CD14-positive monocyte (primary cell): ENCODE measurements around the gene FHIT. TPM values are rescaled to one million over a fixed set of nuclear protein-coding genes. Genes with fewer than 3 reads are reported as not detected.

ENCODE experiments used
- DNase-seq, 3 donors: peaks; one replicate each; pipeline ENCODE4 v3.0.0-alpha.2; 2011 to 2022
- H2AFZ ChIP-seq: 2 replicates; pipeline ENCODE4 v1.6.0; 2012; ENCODE audit warnings: mild to moderate bottlenecking, low read depth, low read length, inconsistent platforms; ENCODE audit not compliant: insufficient read depth, poor library complexity, severe bottlenecking
- H3K27ac ChIP-seq, 2 donors: 1 replicate in 1 of 2; 2 replicates in 1 of 2; pipeline ENCODE4 v1.5.1; 2012 to 2013; ENCODE audit warnings: low read length in 2 of 2, control low read depth in 1 of 2, inconsistent platforms in 1 of 2, low read depth in 1 of 2, mild to moderate bottlenecking in 1 of 2
- H3K27me3 ChIP-seq, 2 donors: one replicate each; pipeline versions ENCODE4 v1.6.0 to v1.6.1; 2011 to 2013; ENCODE audit warnings: low read length in 2 of 2; ENCODE audit not compliant: control insufficient read depth in 2 of 2, insufficient read depth in 2 of 2
- H3K36me3 ChIP-seq, 2 donors: replicated peaks in 1 of 2; 1 replicate in 1 of 2; 2 replicates in 1 of 2; pipeline versions ENCODE4 v1.5.1 to v1.6.1; 2012 to 2013; ENCODE audit warnings: low read length in 2 of 2, control low read depth in 1 of 2, inconsistent platforms in 1 of 2, mild to moderate bottlenecking in 1 of 2; ENCODE audit not compliant: insufficient read depth in 2 of 2, control insufficient read depth in 1 of 2
- H3K4me1 ChIP-seq, 2 donors: 1 replicate in 1 of 2; 2 replicates in 1 of 2; pipeline versions ENCODE4 v1.5.1 to v1.6.1; 2012 to 2013; ENCODE audit warnings: low read length in 2 of 2, control low read depth in 1 of 2, inconsistent platforms in 1 of 2, mild to moderate bottlenecking in 1 of 2, moderate library complexity in 1 of 2; ENCODE audit not compliant: insufficient read depth in 2 of 2, control insufficient read depth in 1 of 2
- H3K4me2 ChIP-seq: replicated peaks from 2 replicates; pipeline ENCODE3; 2012; ENCODE audit warnings: low read length, moderate library complexity, mild to moderate bottlenecking; ENCODE audit not compliant: poor library complexity, severe bottlenecking; ENCODE audit errors: extremely low read depth
- H3K4me3 ChIP-seq, 3 experiments: fragments of 200-600 bp in 1 of 3; sonication (generic) in 1 of 3; replicated peaks in 1 of 3; 1 replicate in 2 of 3; 2 replicates in 1 of 3; pipeline ENCODE4 v1.5.1; 2011 to 2013; ENCODE audit warnings: low read length in 3 of 3, mild to moderate bottlenecking in 3 of 3, control low read depth in 2 of 3, low read depth in 2 of 3, inconsistent platforms in 1 of 3, moderate library complexity in 1 of 3
- H3K79me2 ChIP-seq: 2 replicates; pipeline ENCODE4 v1.6.0; 2012; ENCODE audit warnings: mild to moderate bottlenecking, control low read depth, inconsistent platforms, low read length, moderate library complexity; ENCODE audit not compliant: insufficient read depth
- H3K9ac ChIP-seq: 2 replicates; pipeline ENCODE4 v1.6.0; 2017; ENCODE audit warnings: low read length, mild to moderate bottlenecking; ENCODE audit not compliant: insufficient read depth, poor library complexity, severe bottlenecking
- H3K9me3 ChIP-seq, 2 donors: replicated peaks in 1 of 2; 1 replicate in 1 of 2; 2 replicates in 1 of 2; pipeline versions ENCODE4 v1.5.1 to v1.6.1; 2012 to 2013; ENCODE audit warnings: low read length in 2 of 2, control low read depth in 1 of 2; ENCODE audit not compliant: control insufficient read depth in 1 of 2, insufficient read depth in 1 of 2
- H4K20me1 ChIP-seq: 2 replicates; pipeline ENCODE4 v1.6.0; 2012; ENCODE audit warnings: mild to moderate bottlenecking, low read length, control low read depth, moderate library complexity; ENCODE audit not compliant: insufficient read depth
- H3K27ac Mint-ChIP-seq, 7 donors: one replicate each; pipeline ENCODE4 v1.8.0; 2020; ENCODE audit warnings: mild to moderate bottlenecking in 7 of 7, mixed read lengths in 7 of 7, moderate library complexity in 6 of 7, inconsistent platforms in 2 of 7
- H3K27me3 Mint-ChIP-seq, 3 donors: one replicate each; pipeline ENCODE4 v1.8.0; 2021 to 2022; ENCODE audit warnings: low read depth in 3 of 3, mild to moderate bottlenecking in 3 of 3, mixed read lengths in 3 of 3, moderate library complexity in 3 of 3, inconsistent platforms in 1 of 3
- H3K36me3 Mint-ChIP-seq, 2 donors: one replicate each; pipeline ENCODE4 v1.8.0; 2020; ENCODE audit warnings: mixed read lengths in 2 of 2, inconsistent platforms in 1 of 2, mild to moderate bottlenecking in 1 of 2
- H3K4me1 Mint-ChIP-seq: one replicate; pipeline ENCODE4 v1.8.0; 2020; ENCODE audit warnings: mild to moderate bottlenecking, mixed read lengths
- H3K4me3 Mint-ChIP-seq, 2 donors: one replicate each; pipeline ENCODE4 v1.8.0; 2020; ENCODE audit warnings: mild to moderate bottlenecking in 2 of 2, mixed read lengths in 2 of 2, moderate library complexity in 1 of 2
- H3K9me3 Mint-ChIP-seq, 7 donors: one replicate each; pipeline ENCODE4 v1.8.0; 2020 to 2022; ENCODE audit warnings: mixed read lengths in 7 of 7, mild to moderate bottlenecking in 6 of 7, moderate library complexity in 6 of 7, inconsistent platforms in 2 of 7
- WGBS: methylation state at CpG from one replicate; pipeline ENCODE4 v1.1.5; 2013; ENCODE audit warnings: missing lambda C conversion rate; ENCODE audit not compliant: insufficient coverage; 5-methylcytosine and 5-hydroxymethylcytosine counted together
- intact Hi-C, 2 donors: fragments of 100-400 bp; cut with micrococcal nuclease; formaldehyde crosslinking; loops; one replicate each; pipeline versions ENCODE4 v1.15.0 to v1.15.1; 2023
- polyA plus RNA-seq, 3 donors: library from polyadenylated mRNA; depleted of rRNA in 1 of 3; unstranded in 2 of 3; stranded (reverse) in 1 of 3; fragments of 300-500 nt in 2 of 3; fragments of >200 nt in 1 of 3; fragmentation: Illumina TruSeq in 2 of 3; gene quantifications; 1 replicate in 2 of 3; 2 replicates in 1 of 3; pipeline ENCODE4 v1.2.3, GENCODE V29; 2012 to 2021
- TF ChIP-seq, protein P1 (sequence below): fragments of 200-600 bp; IDR thresholded peaks from one replicate; pipeline ENCODE4 v1.8.0; 2022; ENCODE audit warnings: antibody characterized with exemption, mild to moderate bottlenecking

The FHIT gene
- polyA plus RNA-seq, 3 donors = 1.7 to 3.4 (median 3.2) TPM

DNA sequence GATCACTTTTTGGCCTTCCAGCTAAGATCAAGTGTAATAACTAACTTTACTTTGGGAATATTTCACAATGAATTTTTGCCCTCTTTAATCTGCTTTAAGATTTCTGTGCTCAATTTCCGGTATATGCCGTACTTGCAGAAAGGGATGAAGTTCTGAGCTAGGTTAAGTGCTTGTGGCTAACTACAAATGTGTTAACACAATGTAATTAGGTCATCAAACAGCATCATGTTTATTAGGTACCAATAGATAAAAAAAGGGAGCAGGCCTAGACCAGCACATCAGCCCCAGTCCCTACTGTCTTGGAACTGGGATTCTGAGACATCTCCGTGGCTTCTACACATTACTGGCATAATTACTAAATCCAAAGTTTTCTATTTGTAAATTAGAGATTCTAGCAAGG, 1268.7 kb downstream of the FHIT start:
- intact Hi-C loops = no loop called here
- Histone ChIP-seq H3K4me2 (no peak overlapping the region), H2AFZ (no peak overlapping the region), H3K27me3 (no peaks in the 10 kb centered on the region), H4K20me1 (no peaks in the 10 kb centered on the region), H3K79me2 (no peaks in the 10 kb centered on the region), H3K4me3 (no peak overlapping the region), H3K27ac (no peak overlapping the region), H3K9ac (no peak overlapping the region), H3K4me1 (peaks cover 7% of the 10 kb centered on the region in 2 donors), H3K9me3 (no peaks in the 10 kb centered on the region), H3K36me3 (no peaks in the 10 kb centered on the region)
- H3K27me3 Mint-ChIP-seq = peaks cover 0 to 2% (median 2%) of the 10 kb centered on the region in 3 donors
- DNase-seq = no peak
- no peaks in the 10 kb centered on the region for H3K36me3 Mint-ChIP-seq
- no CpG with 5 or more reads among the region's 3 CpGs for WGBS
- TF ChIP-seq, protein P1, sequence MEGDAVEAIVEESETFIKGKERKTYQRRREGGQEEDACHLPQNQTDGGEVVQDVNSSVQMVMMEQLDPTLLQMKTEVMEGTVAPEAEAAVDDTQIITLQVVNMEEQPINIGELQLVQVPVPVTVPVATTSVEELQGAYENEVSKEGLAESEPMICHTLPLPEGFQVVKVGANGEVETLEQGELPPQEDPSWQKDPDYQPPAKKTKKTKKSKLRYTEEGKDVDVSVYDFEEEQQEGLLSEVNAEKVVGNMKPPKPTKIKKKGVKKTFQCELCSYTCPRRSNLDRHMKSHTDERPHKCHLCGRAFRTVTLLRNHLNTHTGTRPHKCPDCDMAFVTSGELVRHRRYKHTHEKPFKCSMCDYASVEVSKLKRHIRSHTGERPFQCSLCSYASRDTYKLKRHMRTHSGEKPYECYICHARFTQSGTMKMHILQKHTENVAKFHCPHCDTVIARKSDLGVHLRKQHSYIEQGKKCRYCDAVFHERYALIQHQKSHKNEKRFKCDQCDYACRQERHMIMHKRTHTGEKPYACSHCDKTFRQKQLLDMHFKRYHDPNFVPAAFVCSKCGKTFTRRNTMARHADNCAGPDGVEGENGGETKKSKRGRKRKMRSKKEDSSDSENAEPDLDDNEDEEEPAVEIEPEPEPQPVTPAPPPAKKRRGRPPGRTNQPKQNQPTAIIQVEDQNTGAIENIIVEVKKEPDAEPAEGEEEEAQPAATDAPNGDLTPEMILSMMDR = no peak
- H3K4me1 Mint-ChIP-seq = peaks cover 11% of the 10 kb centered on the region
- peaks cover 0 to 7% (median 0%) of the 10 kb centered on the region in 7 donors for H3K9me3 Mint-ChIP-seq
- no peak overlapping the region for H3K27ac Mint-ChIP-seq
- no peak overlapping the region for H3K4me3 Mint-ChIP-seq

DNA sequence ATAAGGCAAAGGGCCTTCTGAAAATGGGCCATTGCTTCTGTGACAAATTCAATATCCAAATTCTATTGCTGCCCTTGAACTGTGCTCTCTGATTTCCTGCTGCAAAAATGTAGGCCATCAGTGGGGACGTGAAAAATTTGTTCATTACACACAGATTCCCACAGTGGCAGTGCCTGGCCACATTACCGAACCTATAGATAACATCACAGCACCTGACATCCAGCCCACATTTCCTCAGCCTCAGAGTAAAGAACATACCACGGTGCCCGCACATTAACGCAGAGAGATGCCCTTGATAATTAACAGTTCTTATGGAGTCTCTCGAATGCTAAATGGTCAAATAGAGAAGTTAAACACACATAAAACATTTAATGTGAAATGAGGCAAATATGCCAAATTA, 1269.9 kb downstream of the FHIT start:
- Histone ChIP-seq H2AFZ (no peak overlapping the region), H3K4me3 (no peak overlapping the region), H3K27me3 (no peaks in the 10 kb centered on the region), H3K4me2 (no peak overlapping the region), H3K27ac (no peak overlapping the region), H3K9ac (no peak overlapping the region), H4K20me1 (no peaks in the 10 kb centered on the region), H3K36me3 (no peaks in the 10 kb centered on the region), H3K4me1 (peaks cover 7% of the 10 kb centered on the region in 2 donors), H3K79me2 (no peaks in the 10 kb centered on the region), H3K9me3 (no peaks in the 10 kb centered on the region)
- Mint-ChIP-seq H3K9me3 (peaks cover 0 to 7% (median 0%) of the 10 kb centered on the region in 7 donors), H3K27ac (no peak overlapping the region), H3K27me3 (peaks cover 0 to 2% (median 2%) of the 10 kb centered on the region in 3 donors), H3K4me1 (peaks cover 11% of the 10 kb centered on the region), H3K36me3 (no peaks in the 10 kb centered on the region), H3K4me3 (no peak overlapping the region)
- DNase-seq = no peak
- intact Hi-C loops = no loop called here
- TF ChIP-seq, protein P1 = no peak
- 83% methylated on average over 2 of the region's 6 CpGs for WGBS
